ENCODE results near the gene HSP90AB1. TPM values are rescaled to one million over a fixed set of nuclear protein-coding genes. Genes with fewer than 3 reads are reported as not detected.
A peak's percentile ranks its signal among the peaks of the same experiment; 100 is the strongest.

Gene HSP90AB1
- total and polyA plus RNA-seq, 11 donors, result 375 to 1,040 (median 857) TPM

GRCh38 chr6:44257753-44258324 lies 10.9 kb downstream of the HSP90AB1 start:
- H3K27ac ChIP-seq, result peak overlapping the region; percentile 75 to 97 (median 94)
- peaks cover 3 to 56% (median 29%) of the 10 kb centered on the region in 12 donors for H3K4me1 ChIP-seq
- TF ChIP-seq CTCF (IDR thresholded peaks at IDR 0.05), result peak in 3 of 12 donors; percentile 9 to 36 (median 23)
- no peak for TF ChIP-seq POLR2A (IDR thresholded peaks at IDR 0.05)
- ATAC-seq (no peak), DNase-seq (no peak)
- no peaks in the 10 kb centered on the region for H3K27me3 ChIP-seq
- intact Hi-C loops (cut with DNase I), result loop anchor here in 5 of 10 donors (5.0 to 10.0 kb wide), 3 partner anchors 86 to 163 kb away; no protein-coding TSS in a partner anchor
- 29 to 34% (median 30%) methylated on average over 14 to 15 of the region's 15 CpGs for WGBS, 4 donors
- H3K4me3 ChIP-seq, result peak overlapping the region in 11 of 12 donors; percentile 60 to 99 (median 90)
- peaks cover 5 to 72% (median 37%) of the 10 kb centered on the region in 9 donors for H3K36me3 ChIP-seq
- H3K9me3 ChIP-seq, result no peaks in the 10 kb centered on the region

GRCh38 chr6:44258325-44258863 lies 11.5 kb downstream of the HSP90AB1 start:
- ATAC-seq (no peak), DNase-seq (peak in 1 of 5 donors; percentile 19)
- no peak for TF ChIP-seq CTCF (IDR thresholded peaks at IDR 0.05)
- no peak for TF ChIP-seq POLR2A (IDR thresholded peaks at IDR 0.05)
- no peaks in the 10 kb centered on the region for H3K9me3 ChIP-seq
- H3K27ac ChIP-seq, result peak overlapping the region in 4 of 12 donors; percentile 90 to 94 (median 94)
- intact Hi-C loops (cut with DNase I), result loop anchor here in 5 of 10 donors (5.0 to 10.0 kb wide), 3 partner anchors 86 to 164 kb away; no protein-coding TSS in a partner anchor
- no peak overlapping the region for H3K4me3 ChIP-seq
- 89 to 92% (median 90%) methylated on average over 9 of the region's 9 CpGs for WGBS, 4 donors
- peaks cover 3 to 57% (median 30%) of the 10 kb centered on the region in 12 donors for H3K4me1 ChIP-seq
- no peaks in the 10 kb centered on the region for H3K27me3 ChIP-seq
- H3K36me3 ChIP-seq, result peaks cover 5 to 66% (median 32%) of the 10 kb centered on the region in 9 donors

- ATAC-seq (no peak), DNase-seq (peak in 1 of 5 donors; percentile 17)
- no peaks in the 10 kb centered on the region for H3K9me3 ChIP-seq
- no peak for TF ChIP-seq POLR2A (IDR thresholded peaks at IDR 0.05)
- no peak for TF ChIP-seq CTCF (IDR thresholded peaks at IDR 0.05)
- H3K4me1 ChIP-seq, result peaks cover 3 to 60% (median 32%) of the 10 kb centered on the region in 12 donors
- intact Hi-C loops (cut with DNase I), result loop anchor here in 5 of 10 donors (5.0 to 10.0 kb wide), 3 partner anchors 87 to 164 kb away; no protein-coding TSS in a partner anchor
- H3K27me3 ChIP-seq, result no peaks in the 10 kb centered on the region
- H3K27ac ChIP-seq, result no peak overlapping the region
- 85 to 94% (median 91%) methylated on average over 3 of the region's 3 CpGs for WGBS, 4 donors
- H3K36me3 ChIP-seq, result peaks cover 3 to 61% (median 26%) of the 10 kb centered on the region in 9 donors
- H3K4me3 ChIP-seq, result no peak overlapping the region
Measured at GRCh38 chr6:44258921-44259320, 12.0 kb downstream of the HSP90AB1 start.

GRCh38 chr6:44260011-44260410 lies 13.1 kb downstream of the HSP90AB1 start:
- no peak for TF ChIP-seq CTCF (IDR thresholded peaks at IDR 0.05)
- no peak for TF ChIP-seq POLR2A (IDR thresholded peaks at IDR 0.05)
- Histone ChIP-seq H3K27ac (no peak overlapping the region), H3K36me3 (peaks cover 0 to 50% (median 16%) of the 10 kb centered on the region in 9 donors), H3K4me1 (peaks cover 3 to 61% (median 40%) of the 10 kb centered on the region in 12 donors), H3K9me3 (no peaks in the 10 kb centered on the region), H3K27me3 (no peaks in the 10 kb centered on the region), H3K4me3 (no peak overlapping the region)
- 96 to 97% (median 96%) methylated on average over 6 to 8 of the region's 8 CpGs for WGBS, 4 donors
- intact Hi-C loops (cut with DNase I), result loop anchor here in 1 of 10 donors (10.0 kb wide), 1 partner anchor 195 kb away; no protein-coding TSS in a partner anchor
- DNase-seq (no peak), ATAC-seq (no peak)

Data from heart left ventricle (tissue), 16 donors.